Measurements from ENCODE around the gene PPIG.
"Not testable (repeated sequence)": the region's sequence is repeated elsewhere in the genome, so short reads cannot be mapped to it uniquely, and the experiment has no call there.

The PPIG gene

DNA sequence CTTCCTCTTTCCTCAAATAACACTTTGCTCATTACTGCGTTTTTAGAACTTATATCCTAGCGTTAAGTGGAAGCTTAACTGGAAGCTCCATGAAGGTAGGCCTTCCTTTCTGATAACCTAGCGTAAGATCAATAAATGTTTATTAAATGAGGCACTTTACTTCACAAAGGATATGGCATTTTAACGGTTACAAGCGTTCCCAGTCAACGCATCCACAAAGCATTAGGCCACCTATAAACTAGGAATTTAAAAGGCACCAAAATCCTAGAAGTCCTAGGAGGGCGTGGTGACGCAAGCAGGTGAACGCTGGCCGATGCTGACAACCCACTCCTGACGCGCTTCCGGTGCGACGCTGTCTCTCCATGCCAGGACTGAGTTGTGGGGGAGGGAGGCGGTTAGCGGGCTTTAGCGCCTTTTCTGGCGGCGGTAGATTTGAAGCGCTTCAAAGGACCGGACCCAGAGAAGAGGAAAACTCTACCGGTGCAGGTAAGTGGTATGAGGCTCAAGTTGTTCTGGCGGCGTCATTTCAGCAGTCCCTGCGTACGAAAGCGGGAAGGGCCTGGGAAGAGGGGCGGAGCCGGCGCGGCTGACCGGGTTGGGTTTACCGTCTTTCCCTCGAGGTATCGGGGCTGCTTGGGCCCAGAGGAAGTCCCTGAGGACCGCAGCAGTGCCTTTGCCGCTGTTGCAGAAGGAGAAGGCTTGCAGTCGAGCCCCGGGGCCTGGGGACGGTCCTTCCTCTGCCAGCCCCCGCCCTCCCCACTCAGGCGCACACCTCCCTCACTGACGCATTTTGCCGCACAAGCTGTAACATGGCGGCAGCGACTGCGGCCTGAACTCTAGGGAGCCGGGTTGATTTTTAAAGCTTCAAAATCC lies at the start of gene PPIG:
TSS of gene PPIG (plus strand) at position 347 of the 873 bp plus-strand sequence. CDS start 19,691 bp downstream, outside the sequence.
- peak; percentile 87 for DNase-seq

DNA sequence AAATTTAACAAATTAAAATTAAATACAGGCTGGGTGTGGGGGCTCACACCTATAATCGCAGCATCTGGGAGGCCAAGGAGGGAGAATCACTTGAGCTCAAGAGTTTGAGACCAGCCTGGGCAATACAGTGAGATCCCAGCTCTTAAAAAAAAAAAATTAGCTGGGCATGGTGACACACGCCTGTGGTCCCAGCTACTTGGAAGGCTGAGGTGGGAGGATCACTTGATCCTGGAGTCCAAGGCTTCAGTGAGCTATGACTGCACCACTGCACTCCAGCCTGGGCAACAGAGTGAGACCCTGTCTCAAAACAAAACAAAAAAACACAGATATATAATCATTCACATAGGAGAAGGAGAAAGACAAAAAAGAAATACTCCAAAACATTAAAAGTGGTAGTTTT lies 44.7 kb upstream of the PPIG start:
- not testable (repeated sequence) for DNase-seq

DNA sequence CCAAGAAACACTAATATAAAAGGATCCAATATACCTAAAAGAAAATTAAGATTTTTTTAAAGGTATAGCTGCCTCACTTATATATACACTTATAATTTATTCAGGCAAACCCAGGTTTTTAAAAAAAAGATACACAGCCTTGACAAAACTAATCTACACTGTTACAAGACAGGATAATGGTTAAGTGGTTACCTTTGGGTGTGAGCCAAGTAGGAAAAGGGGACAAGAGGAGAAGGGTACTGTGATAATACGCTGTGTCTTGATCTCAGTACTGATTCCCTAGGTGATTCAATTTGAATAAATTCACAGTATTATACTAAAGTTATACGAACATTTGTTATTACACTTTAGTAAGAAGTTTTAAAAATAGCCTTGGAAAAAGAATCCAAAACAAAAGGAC lies 44.0 kb upstream of the PPIG start:
- DNase-seq: no peak

DNA sequence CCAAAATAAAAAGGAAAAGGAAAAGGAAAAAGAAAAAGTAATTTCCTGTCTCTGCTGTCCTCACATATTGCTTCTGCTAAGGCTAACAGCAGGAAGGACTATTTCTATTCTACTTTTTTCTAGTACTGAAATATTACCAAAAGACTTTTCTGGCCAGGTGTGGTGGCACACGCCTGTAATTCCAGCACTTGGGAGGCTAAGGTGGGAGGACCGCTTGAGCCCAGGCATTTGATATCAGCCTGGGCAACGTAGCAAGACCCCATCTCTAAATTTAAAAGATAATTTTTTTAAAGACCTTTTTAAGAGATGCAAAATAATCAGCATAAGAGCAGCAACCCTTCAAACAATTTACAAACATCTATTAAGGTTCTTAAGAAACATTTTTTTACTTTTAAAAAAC lies 41.7 kb upstream of the PPIG start:
- no peak for DNase-seq

DNA sequence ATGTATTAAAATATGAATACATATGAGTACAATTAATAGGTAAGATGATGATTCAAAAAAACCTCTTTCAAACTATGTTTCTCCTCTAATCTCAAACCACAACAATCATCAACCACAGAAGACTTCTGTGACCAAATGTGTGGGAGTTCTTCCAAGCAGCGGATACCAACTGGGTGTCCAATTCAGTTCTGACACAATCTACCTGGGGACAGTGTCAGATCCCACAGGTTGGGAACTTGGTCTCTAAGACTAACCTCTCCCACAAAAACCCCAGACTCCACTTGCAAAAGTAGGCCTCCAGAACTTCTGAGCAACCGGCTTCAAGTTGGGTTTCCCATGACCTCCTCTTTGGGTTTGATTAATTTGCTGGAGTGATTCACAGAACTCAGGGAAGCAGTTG lies 37.4 kb upstream of the PPIG start:
- DNase-seq: no peak

DNA sequence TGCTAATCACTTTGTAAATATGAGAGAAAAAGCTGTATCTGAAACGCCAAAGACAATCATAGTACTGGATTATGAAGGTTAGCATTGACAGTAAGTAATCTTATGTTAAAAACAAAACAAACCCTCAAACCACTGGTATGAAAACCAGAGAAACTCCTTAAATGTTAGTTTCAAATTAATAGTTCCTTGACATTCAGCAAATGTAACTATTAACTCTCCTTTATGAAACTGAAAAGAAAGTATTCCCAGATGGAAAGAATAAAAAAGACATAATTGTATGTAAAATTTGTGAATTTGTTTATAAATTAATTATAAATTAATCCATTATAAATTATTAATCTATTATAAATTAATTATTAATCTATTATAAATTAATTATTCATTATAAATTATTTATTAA lies 22.8 kb upstream of the PPIG start:
- DNase-seq: no peak

DNA sequence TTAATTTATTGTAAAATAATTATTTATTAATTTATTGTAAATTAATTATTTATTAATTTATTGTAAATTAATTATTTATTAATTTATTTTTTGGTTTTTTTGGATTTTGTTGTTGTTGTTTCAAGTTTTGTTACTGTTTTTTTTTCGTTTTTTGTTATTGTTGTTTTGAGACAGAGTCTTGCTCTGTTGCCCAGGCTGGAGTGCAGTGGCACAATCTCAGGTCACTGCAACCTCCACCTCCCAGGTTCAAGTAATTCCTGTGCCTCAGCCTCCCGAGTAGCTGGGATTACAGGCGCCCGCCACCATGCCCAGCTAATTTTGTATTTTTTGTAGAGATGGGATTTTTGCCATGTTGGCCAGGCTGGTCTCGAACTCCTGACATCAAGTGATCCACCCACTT lies 22.1 kb upstream of the PPIG start:
- DNase-seq: not testable (repeated sequence)

DNA sequence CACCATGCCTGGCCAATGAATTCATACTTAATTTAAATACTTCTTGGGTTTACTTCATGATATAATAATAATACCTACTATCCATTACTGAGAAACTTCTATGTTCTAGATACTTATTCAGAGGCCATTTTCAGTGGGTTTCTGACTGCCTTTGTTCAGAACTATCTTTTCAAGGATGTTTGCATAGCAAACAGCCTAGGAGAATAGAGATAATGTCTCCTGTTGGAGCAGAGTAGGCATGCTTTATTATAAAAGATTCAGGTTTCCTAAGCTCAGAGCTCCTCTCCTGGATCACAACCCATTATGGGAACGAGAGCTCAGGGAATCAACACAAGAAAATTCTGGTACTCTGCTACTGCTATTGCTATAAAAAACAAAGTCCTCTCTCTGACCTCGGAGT lies 21.6 kb upstream of the PPIG start:
- no peak for DNase-seq

DNA sequence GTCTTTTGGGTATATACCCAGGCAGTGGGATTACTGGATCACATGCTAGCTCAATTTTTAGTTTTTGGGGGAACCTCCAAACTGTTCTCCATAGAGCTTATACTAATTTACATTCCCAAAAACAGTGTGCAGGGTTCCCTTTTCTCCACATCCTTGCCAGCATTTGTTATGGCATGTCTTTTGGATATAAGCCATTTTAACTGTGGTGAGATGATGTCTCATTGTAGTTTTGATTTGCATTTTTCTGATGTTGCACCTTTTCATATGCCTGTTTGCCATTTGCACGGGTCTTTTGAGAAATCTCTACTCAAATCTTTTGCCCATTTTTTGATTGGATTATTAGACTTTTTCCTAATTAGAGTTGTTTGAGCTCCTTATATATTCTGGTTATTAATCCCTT lies 18.5 kb upstream of the PPIG start:
- no peak for DNase-seq

DNA sequence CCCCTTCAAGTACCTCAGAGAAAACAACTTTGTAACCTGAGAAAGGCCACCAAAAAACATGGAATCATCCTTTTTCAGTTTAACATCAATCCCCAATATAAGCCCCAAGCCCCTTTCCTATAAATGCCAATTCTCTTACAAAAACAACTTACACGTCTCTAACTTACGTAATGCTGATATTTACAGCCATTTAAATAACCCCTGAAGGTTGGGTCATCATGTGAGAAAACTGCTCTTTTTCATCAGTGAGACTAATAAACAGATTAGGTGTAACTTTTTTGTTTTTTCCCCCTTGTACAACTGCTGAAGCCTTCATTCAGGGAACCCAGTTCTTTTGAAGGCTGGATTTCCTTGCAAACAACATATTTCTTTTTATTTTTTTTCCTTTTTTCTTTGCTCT lies 14.2 kb upstream of the PPIG start:
- DNase-seq: no peak

DNA sequence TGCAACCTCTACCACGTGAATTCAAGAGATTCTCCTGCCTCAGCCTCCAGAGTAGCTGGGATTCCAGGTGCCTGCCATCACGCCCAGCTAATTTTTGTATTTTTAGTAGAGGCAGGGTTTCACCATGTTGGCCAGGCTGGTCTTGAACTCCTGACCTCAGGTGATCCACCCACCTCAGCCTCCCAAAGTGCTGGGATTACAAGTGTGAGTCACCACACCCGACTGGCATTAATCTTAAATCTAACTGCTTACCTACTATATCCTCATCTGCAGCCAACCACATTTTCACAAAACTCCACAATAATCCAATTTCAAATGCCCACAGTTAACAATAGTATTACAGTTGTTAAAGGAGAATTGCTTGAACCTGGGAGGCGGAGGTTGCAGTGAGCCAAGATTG lies 13.4 kb upstream of the PPIG start:
- not testable (repeated sequence) for DNase-seq

DNA sequence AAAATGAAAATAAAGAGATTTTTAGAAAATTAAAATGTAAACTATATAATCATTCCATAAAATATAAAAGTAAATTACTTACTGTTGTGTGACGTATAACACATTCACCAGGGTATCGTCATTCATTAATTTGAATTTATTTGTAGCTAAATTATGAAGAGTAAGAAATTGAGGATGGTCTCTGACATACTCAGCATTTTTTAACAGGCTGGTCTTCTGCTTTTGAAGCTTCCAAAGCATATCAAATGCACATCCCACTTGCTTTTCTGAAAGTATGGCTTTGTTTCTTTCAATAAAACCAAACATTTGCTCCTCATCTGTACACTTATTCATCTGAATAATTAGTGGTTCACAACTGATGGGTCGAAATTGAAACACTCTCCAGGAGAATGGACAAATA lies 12.6 kb upstream of the PPIG start:
- no peak for DNase-seq

DNA sequence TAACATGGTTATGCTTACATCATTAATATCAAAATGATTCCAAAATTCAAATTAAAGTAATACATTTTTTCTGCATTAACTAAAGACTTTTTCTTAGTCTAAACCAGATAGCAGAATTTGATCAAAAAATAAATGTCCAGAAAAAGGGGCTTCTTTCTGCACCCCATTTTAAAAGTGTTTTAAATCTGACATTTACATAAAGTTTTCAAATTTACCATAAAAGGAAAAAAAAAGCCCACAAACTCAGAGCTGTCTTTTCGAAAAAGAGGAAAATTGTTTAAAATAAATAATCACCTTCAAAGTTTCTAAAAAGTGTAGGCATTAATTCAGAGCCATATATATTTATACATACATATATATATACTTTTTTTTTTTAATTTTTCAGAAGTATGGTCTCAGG lies 12.0 kb upstream of the PPIG start:
- DNase-seq: no peak

DNA sequence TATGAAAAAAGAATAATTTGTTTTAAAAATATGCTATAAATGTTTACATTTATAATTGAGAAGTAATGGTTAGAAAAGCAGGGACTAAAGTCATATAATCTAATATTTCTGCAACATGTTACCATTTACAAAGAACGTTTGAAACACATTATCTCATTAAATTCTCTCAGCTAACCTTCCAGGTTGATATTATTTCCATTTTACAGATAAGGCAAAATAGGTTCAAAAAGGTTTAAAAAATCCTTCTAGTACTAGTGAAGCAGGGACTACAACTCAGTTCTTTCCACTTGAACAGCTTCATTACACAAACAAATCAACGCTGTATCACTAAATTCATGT lies 11.4 kb upstream of the PPIG start:
- no peak for DNase-seq

DNA sequence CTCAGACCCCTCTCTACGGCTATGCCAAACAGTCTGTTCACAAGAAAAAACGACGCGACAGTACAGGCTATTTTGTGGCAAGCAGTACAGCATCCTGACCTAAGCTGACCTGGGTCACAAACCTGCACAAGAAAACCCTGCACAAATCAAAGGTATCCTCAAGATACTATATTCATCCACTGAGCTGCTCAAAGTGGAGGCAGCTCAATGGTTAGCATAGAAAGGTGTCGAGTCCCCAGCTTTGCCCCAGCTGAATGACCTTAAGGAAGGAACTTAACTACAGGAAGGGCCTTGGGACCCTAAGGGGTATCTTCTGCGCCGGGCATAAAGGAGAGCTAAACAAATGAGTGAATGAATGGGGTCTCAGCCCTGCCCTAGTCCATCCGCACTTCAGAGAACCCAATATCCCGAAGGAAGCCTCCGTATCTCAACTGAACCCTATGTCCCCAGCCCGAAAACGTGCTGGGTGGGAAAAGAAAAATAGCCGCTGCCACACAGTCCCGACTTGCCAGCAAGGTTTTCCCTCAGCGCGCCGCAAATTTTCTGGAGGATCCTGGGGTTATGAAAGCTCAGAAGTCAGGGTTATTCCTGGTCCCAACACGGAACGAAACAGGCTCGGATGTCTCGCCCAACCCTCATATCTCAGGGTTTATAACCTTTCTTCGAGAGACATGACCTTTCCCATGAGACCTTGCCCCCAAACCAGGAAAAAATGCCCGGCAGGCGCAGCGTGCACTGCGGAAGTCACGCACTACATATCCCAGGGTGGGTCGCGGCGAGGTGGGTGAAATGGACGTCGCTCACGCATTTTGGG lies 10.8 kb upstream of the PPIG start, which contains the start of gene FASTKD1:
TSS of gene FASTKD1 (minus strand) at position 706 of the 814 bp plus-strand sequence. CDS start 1,836 bp downstream, outside the sequence.
- DNase-seq: peak; percentile 88

DNA sequence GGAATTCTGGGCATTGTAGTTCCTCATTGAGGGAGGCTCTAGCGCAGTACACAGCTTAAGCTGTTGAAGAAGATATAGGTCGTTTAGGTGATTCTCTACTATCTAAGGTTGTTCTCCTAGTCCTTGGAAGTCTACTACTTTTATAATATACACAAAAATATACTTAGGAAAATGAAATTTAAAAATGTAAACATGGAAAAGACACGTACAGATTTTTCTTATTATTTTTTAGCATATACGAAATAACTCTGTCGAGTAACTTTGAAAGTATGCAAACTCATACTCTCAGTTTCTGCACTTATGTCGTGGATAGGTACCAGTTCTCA lies 10.2 kb upstream of the PPIG start:
- no peak for DNase-seq

DNA sequence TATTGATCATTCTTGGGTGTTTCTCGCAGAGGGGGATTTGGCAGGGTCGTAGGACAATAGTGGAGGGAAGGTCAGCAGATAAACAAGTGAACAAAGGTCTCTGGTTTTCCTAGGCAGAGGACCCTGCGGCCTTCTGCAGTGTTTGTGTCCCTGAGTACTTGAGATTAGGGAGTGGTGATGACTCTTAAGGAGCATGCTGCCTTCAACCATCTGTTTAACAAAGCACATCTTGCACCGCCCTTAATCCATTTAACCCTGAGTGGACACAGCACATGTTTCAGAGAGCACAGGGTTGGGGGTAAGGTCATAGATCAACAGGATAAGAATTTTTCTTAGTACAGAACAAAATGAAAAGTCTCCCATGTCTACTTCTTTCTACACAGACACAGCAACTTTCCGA lies 9.6 kb upstream of the PPIG start:
- not testable (repeated sequence) for DNase-seq

DNA sequence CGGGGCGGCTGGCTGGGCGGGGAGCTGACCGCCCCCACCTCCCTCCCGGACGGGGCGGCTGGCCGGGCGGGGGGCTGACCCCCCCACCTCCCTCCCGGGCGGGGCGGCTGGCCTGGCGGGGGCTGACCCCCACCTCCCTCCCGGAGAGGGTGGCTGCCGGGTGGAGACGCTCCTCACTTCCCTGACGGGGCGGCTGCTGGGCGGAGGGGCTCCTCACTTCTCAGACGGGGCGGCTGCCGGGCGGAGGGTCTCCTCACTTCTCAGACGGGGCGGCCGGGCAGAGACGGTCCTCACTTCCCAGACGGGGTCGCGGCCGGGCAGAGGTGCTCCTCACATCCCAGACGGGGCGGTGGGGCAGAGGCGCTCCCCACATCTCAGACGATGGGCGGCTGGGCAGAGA lies 8.9 kb upstream of the PPIG start:
- not testable (repeated sequence) for DNase-seq

DNA sequence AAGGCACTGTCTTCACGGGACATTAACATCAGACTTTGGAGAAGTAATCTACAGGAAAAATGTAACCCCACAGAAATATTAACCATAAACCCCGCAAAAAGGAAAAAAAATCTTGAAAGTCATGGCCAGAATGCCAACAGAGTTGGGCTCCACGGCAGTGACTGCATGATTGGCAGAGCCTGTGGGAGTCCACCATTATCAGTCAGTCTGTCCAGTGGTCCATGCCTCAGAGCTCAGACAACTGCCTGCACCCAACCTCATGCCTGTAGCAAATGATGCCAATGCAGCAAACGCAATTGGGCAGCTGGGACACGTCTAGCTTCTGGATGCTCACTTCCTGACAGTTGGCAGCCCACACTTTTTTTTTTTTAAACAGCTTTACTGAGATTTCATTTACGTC lies 5.1 kb upstream of the PPIG start:
- no peak for DNase-seq

DNA sequence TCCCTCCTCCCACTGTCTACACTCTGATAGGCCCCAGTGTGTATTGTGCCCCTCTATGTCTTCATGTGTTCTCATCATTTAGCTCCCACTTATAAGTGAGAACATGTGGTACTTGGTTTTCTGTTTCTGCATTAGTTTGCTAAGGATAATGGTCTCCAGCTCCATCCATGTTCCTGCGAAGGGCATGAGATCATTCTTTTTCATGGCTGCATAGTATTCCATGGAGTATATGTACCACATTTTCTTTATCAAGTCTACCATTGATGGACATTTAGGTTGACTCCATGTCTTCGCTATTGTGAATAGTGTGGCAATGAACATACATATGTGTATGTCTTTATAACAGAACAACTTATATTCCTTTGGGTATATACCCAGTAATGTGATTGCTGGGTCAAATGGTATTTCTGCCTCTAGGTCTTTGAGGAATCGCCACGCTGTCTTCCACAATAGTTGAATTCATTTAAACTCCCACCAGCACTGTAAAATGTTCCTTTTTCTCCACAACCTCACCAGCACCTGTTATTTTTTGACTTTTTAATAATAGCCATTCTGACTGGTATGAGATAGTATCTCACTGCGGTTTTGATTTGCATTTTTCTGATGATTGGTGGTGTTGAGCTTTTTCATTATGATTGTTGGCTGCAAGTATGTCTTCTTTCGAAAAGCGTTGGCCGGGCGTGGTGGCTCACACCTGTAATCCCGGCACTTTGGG lies 1.4 kb upstream of the PPIG start:
- DNase-seq: not testable (repeated sequence)

DNA sequence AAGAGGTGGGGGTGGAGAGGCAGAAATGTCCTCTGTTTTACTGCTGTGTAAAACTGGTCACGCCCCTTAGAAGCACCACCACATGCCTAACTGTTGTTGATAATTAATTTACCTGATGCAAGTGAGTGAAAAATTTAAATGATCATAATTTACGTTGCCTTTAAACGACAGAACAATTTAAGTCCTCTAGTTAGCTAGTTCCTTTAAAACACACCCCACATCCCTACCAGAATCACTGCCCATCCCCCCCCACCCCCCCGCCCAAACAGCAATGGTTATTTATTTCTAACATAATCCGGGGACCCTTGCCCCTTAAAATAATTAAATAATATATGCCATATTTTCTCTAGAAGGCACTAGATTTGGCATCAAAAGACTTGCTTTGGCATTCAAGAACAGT lies 633 bp upstream of the PPIG start:
- DNase-seq: no peak

DNA sequence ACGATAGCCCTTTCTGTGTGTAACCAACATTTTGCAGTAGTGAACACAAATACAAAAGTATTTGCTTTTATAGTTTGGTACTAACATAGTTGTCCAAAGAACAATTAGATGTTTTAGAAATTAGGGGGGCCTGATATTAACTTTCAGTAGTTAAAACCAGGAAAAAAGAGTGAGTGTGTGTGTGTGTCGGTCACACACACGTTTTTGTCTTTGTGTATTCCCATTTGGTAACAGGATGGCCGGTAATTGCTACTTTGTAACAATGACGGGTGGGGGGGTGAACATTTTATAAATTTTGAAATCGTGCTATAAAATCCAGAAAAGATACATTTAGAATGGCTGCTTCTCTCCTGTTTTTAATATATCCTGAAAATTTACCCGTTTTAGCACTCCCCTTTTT lies 1.5 kb downstream of the PPIG start:
- no peak for DNase-seq

DNA sequence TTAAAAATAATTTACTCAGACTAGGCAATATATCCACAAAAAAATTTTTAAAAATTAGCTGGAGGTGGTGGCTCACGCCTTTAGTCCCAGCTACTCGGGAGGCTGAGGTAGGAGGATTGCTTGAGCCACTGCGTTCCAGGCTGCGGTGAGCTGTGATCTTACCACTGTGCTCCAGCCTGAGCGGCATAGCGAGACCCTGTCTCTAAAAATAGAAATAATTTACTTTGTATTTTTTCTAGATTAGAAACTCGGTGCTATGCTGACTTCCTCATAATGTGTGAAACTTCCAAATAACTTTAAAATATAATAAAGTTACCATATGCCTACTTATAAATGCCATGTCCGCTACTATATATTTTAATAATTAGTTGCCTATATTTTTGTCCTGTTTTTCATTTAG lies 6.7 kb downstream of the PPIG start:
- DNase-seq: no peak

DNA sequence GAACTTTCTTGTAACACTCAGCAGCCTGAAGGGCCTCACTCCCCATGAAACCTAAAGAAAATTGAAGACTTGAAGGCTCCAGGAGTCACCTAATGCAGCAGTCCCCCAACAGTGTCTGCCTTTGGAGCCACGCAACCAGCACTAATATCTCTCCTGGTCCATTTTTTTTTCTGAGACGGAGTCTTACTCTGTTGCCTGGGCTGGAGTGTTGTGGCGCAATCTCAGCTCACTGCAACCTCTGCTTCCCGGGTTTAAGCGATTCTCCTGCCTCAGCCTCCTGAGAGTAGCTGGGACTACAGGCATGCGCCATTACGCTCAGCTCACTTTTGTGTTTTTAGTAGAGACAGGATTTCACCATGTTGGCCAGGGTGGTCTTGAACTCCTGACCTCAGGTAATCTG lies 12.4 kb downstream of the PPIG start:
- DNase-seq: not testable (repeated sequence)
